ENCODE data around the gene ADRM1.
A peak's percentile ranks its signal among the peaks of the same experiment; 100 is the strongest.

ADRM1 gene

DNA sequence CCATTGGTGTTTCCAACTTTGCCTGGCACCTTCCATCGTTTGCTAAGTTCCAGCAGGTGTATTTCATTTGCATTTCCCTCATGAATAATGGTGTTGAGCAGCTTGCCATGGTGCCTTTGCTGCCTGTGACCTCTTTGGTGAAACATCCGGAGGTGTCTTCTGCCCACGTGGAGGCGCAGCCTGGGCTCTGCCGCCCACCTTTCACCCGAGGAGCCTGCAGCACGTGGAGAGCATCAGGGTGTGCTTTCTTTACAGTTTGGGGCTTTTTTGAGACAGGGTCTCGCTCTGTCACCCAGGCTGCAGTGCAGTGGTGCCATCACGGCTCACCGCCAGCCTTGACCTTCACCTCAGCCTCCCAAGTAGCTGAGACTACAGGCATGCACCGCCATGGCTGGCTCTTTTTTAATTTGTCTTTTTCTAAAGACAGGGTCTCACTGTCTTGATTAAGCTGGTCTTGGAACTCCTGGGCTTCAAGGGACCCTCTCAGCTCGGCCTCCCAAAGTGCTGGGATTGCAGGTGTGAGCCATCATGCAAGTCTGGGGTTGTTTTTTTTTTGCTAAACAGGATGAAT, 3.0 kb upstream of the ADRM1 start:
- DNase-seq, result no peak

DNA sequence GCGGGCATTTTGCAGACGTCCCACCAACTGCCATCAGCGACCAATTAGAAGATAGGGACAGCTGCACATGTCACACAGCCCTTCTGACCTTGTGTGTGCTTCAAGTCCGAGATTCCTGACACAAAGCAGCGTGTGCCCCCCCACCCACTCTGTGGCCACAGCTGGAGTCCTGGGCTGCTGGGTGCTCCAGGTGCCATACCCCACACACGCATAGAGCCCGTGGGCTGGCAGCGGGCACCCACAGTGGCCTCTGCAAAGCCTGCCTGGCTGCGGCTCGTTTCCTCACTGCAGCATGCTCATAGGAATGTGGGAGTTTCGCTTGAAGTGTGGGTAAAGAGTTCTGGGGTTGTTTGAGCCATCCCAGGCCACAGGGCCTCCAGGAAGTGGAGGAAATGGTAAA, 2.5 kb upstream of the ADRM1 start:
- DNase-seq, result no peak

DNA sequence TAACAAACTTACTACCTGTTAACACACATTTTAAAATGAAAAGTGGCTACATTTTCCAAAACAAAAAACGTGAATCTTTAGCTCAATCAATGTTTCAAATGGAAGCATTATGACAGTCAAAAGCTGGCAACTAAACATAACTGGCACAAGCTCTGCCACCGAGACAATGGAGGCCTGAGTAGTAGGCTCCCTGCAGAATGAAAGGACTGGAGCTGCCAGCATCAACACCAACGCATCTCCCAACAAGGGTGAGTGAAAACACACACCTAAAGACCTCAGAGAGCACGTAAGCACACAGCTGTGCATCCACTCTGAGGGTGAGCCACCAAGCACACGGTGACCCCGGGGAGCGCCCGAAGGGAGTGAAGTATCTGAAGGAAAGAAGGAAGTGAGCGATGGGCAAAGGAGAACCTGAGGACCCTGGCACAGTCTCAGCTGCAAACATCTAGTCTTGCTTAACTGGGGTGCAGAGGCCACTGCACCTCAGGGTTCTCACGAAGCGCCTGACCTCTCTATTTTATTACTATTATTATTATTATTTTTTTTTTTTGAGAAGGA, 1.6 kb upstream of the ADRM1 start:
- no peak for DNase-seq

DNA sequence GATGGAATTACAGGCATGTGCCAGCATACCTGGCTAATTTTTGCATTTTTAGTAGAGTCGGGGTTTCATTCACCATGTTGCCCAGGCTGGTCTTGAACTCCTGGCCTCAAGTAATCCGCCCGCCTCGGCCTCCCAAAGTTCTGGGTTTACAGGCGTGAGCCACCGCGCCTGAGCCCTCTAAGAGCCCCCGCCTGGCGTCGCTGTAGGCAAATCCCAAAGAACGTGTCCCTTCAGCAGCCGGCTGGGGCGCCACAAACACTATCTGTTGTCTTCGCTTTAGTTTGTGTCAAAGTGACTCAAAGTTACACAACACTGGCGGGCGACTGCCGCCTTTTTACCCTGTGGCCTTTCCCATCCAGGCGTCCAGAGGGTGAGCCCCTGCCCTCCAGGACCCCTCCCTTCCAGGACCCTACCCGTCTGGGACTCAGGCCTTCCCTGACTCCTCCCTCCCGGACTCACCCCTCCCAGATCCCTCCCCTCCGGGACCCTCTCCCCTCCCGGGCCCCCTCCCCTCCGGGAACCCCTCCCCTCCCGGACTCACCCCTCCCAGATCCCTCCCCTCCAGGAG, 940 bp upstream of the ADRM1 start:
- DNase-seq, result peak; percentile 66 to 85

DNA sequence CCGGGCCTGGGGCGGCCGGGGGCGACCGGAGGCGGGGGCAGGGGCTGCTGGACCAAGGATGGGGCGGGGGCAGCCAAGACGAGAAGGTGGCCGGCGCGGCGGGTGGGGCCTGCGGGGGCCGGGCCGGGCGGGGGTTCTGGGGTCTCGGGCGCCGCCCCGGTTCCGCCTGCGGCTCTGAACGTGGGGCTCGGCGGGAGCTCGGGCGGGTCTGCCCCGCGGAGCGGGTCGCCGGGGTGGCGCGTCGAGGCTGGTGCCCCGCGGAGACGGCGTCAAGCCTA, 204 bp downstream of the ADRM1 start:
- DNase-seq, result no peak

DNA sequence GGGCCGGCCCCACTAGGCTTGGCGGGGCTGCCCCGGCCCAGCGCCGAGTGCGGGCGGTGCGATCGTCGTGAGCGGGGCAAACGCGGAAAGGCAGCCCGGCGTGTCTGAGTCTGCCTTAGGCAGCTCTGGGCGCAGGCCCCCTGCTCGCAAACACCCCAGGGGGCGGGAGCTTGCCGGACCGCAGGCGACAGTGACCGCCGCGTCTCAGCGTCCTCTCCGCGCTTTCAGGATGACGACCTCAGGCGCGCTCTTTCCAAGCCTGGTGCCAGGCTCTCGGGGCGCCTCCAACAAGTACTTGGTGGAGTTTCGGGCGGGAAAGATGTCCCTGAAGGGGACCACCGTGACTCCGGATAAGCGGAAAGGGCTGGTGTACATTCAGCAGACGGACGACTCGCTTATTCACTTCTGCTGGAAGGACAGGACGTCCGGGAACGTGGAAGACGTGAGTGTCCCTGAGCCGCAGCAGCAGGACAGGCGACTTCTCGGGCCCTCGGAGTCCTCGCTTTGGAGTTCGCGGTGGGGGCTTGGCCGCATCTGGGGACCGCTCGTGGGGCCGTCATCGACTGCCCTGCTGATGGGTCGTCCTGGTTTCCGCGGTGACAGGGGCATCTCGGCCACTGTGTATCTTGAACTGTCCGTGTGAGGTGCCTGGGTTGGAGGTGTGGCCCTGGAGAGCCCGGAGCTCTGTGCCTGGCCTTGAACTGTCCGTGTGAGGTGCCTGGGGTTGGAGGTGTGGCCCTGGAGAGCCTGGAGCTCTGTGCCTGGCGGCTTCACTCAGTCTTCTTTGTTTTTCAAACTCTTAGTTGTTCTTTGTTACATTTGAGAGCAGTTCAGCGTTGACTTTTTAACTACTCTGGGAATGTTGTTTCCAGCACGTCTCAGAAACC, 786 bp downstream of the ADRM1 start:
- DNase-seq, result no peak

DNA sequence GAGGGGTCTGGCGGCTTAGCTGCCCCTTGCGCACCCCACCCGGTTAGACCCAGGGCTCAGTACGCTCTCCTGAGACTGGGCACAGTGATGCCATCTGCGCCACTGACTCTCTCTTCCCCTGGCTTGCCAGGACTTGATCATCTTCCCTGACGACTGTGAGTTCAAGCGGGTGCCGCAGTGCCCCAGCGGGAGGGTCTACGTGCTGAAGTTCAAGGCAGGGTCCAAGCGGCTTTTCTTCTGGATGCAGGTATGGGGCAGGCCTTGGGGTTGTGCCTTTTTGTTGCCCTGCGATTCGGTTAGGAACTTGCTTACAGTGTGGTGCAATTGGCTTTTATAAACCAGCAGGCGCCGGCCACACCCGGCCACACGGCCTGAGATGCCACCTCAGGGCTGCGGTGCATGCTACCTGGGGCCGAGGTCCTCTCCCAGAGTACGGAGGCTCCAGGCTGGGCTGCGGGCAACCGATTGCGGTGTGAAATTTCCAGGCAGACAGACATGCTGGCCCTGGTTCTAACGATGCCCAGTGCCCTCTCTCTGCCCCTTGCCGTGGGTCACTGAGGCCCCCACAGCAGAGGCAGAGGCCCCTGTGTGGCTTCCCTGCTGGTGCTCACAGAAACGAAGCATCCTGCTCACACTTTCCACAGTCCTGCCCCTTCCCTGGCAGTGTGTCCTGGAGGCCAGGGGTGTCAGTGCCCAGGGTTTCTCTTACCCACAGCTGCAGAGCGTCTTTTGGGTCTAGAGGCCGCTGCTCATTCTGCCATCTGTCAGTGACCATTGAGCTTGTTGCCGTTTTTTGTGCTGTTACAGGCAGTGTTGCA, 1.7 kb downstream of the ADRM1 start:
- DNase-seq, result no peak

DNA sequence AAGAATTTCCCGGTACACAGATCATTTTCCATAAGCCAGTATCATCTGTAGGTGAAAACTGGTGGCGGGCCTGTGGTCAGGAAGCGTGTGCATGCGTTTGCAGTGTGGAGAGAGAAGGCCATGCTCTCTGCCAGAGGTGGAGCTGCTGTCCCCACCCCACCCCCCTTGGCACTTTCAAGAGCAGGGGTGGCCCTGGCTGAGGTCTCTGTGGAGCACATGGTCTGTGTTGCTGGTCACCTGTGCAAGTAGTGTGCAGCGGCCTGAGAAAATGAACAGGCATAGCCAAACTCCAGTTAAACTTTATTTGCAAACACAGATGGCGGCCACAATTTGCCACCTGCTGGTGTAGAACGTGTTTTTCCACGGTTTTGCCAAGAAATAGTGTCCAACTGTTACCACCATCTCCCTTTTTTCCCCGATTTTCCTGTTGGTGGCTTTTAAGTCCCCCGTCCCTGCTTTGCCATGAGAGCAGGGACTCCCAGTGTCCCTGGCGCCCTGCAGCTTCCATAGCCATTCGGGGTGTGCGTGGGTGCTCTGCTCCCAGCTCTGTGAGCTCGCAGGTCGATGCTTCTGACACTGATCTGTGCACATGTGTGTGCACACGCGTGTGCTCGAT, 2.5 kb downstream of the ADRM1 start:
- no peak for DNase-seq

DNA sequence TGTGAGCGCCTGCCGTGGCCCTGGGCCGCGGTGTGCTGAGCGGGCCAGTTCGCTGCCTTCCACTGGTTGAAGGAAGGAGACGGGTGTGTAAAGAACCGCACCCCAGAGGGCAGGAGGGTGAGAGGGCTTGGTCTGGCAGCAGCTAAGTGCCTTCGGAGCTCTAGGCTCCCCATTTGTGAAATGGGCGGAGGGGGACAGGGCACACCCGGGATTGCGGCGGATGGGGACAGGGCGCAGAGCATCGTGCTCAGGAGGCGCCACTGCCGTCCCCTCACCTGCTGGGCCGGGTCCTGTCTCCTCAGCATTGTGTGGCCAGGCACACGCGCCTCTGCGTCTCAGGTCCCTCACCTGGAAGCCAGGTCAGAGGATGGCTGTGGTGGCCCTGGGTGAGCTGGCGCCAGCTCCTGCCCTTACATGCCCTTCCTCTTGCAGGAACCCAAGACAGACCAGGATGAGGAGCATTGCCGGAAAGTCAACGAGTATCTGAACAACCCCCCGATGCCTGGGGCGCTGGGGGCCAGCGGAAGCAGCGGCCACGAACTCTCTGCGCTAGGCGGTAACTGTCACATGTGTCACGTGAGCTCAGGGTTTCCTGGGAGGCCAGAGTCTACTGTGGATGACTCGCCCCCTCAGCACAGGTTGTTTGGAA, 3.1 kb downstream of the ADRM1 start:
- no peak for DNase-seq

DNA sequence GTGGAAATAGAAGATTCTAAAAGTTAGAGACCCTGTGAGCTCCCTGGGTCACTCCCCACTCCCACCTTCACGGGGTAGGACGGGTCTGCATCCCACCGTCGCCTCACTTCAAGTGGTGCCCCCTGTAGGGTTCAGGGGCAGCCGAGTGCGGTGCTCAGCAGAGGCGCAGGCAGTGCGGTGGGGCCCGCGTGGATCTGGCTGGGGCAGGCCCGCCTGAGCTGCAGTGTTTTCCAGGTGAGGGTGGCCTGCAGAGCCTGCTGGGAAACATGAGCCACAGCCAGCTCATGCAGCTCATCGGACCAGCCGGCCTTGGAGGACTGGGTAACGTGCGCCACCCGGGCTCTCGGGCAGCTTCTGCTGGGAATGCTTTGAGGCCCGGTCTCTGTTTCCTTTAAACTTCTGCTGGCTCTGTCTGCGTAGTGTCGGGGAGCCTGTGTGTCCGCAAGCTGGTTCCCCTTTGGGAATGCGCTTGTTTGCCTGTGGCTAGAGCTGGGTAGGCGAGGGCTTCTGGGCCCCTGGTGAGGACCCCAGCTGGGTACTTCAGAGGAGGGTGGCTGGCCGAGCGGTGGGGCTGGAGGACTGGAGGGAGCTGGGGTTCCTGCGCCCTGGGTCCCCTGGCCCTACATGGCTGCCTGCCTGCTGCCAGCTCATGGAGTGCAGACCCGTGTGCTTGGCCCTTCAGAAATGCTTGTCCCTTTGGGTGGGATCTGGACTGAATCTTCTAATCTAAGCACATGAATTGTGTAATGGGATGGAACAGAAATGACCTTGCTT, 3.8 kb downstream of the ADRM1 start:
- no peak for DNase-seq

DNA sequence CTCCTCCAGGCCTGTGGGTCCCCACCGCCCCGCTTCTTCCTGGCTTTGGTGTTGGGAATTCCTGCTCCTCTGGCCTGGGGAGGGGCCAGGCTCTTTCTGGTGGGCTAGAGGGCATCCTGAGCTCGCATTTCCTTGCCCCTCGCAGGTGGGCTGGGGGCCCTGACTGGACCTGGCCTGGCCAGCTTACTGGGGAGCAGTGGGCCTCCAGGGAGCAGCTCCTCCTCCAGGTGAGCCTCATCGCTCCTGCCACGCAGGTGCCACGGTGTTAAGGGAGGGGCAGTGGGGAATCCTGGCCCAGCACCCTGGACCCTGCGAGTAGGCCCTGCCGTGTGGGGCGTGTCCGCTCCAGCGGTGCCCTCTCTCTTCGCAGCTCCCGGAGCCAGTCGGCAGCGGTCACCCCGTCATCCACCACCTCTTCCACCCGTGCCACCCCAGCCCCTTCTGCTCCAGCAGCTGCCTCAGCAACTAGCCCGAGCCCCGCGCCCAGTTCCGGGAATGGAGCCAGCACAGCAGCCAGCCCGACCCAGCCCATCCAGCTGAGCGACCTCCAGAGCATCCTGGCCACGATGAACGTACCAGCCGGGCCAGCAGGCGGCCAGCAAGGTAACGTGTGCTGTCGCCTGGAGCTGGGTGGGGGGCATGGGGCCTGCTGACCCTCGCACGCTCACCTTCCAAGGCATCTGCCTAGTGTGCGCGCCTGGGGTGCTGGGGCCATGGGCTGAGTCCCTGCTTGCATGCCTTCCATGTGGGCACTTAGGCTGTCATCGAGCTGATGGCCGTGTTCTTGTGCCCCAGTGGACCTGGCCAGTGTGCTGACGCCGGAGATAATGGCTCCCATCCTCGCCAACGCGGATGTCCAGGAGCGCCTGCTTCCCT, 4.7 kb downstream of the ADRM1 start:
- no peak for DNase-seq

DNA sequence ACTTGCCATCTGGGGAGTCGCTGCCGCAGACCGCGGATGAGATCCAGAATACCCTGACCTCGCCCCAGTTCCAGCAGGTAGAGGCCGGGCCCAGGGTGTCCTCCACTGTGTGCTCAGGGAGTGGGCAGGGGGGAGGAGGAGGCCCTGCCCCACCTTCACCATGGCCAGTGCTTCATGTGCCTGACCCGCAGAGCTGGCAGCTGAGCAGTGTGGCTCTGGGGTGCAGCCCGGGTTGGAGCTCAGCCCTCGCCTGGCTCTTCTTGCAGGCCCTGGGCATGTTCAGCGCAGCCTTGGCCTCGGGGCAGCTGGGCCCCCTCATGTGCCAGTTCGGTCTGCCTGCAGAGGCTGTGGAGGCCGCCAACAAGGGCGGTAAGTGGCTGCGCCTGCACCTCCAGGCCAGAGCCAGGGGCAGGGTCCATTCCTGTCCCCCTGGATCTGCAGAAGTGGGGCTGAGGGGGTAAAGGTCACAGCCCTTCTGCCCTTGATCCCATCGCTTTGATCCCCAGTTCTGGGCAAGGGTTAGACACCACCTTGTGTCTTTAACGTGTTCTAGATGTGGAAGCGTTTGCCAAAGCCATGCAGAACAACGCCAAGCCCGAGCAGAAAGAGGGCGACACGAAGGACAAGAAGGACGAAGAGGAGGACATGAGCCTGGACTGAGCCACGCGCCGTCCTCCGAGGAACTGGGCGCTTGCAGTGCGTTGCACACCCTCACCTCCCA, 5.5 kb downstream of the ADRM1 start:
- DNase-seq, result peak in 1 of 2 donors; percentile 10

DNA sequence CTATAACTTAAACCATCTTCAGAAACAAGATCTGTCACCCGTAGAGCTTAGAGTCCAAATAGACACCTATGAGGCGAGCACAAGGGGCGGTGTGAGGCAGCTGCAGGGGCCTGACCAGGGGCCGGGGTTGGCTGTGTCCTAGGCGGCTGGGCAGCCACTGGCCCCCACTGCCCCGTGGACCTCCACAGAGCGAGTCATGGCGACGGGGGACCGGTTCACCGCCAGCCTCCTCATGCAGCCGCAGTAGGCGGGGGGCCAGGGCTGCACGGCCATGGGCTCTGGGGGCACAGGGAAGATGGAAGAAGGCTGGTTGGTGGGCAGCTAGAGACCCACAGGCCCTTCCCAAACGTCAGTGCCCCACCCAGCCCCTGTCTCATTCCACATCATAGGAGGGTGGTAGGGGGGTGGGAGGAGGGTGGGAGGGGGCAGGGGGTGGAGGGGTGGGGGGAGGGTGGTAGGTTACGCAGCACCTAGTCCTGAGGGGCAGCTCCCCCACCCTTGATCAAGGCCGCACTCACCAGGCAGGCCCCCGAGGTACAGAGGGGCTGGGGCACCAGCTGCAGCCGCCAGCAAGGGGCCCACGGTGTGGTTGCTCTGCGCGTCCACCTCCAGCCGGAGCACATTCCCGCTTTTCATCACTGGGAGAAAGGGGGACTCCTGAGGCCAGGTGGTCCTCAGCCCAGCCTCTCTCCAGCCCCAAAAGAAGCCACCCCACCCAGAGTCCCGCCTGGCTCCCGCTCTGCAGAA, 6.6 kb downstream of the ADRM1 start:
- DNase-seq, result no peak

DNA sequence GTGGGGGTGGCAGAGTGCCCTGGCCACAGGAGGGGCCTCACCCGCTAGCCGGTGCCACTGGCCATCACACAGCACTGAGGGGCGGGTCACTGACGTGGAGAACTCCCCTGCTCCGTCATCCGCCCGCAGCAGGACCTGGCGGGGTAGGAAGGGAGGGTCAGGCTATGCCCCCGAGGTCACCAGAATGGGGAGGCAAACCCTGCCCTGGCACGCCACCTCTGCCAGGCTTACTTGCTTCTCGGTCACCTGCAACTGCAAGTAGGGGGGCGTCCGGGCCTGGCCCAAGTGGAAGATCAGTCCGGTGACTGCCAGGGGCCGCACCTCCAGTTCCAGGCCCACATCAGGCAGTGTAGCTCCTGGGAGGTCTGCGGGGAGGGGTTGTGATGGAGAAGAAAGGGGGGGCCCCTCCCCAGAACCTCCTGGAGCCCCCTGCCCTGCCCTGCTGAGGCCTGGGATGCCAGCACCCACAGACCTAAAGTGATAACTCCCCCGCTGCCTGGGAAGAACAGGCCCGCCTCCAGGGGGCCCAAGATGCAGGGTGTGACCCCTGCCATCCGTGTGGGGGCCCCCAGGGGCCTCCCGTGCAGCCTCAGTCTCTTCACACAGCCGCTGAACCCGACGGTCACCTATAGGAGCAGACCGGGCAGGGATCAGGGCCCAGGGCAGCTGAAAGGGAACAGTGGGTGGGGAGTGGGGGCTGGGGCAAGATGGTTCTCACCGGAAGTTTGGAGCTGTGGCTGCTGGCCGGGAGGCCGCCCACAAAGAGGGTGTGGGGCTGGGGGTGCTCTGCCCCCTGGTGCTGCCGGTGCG, 7.4 kb downstream of the ADRM1 start:
- no peak for DNase-seq

DNA sequence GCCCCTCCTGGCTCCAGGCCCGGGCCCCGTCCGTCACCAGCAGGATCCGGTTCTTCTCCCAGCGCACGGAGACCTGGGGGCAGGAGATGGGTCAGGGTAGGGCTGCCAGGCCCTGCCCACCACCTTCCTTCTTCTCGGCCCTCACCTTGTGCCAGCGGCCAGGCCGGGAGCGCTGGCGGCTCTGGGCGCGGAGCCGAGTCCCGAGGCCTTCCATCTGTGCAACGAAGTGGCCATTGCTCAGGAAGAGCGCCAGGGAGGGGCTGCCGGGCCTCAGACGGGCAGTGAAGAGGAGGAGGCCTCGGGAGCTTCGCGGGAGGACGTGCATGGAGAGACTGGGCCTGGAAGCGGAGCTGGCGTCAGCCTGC, 7.9 kb downstream of the ADRM1 start:
- no peak for DNase-seq

DNA sequence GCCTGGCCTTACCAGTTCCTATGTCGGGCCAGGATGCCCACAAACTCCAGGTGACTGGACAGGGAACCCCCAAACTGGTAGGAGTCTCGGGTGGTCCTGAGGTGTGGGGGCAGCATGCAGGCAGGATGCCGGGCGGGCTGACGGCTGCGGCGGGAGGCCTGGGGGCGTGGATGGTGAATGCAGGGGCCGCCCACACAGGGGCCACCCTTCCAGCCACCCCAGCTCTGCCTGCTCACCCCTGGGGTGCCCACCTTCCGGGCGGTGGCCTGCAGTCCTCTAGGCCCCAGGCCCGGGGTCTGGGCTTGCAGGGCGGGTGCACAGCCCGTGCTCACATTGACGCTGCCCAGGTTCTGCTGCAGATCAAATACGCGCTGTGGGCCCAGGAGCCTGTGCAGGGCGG, 8.4 kb downstream of the ADRM1 start:
- DNase-seq, result no peak

DNA sequence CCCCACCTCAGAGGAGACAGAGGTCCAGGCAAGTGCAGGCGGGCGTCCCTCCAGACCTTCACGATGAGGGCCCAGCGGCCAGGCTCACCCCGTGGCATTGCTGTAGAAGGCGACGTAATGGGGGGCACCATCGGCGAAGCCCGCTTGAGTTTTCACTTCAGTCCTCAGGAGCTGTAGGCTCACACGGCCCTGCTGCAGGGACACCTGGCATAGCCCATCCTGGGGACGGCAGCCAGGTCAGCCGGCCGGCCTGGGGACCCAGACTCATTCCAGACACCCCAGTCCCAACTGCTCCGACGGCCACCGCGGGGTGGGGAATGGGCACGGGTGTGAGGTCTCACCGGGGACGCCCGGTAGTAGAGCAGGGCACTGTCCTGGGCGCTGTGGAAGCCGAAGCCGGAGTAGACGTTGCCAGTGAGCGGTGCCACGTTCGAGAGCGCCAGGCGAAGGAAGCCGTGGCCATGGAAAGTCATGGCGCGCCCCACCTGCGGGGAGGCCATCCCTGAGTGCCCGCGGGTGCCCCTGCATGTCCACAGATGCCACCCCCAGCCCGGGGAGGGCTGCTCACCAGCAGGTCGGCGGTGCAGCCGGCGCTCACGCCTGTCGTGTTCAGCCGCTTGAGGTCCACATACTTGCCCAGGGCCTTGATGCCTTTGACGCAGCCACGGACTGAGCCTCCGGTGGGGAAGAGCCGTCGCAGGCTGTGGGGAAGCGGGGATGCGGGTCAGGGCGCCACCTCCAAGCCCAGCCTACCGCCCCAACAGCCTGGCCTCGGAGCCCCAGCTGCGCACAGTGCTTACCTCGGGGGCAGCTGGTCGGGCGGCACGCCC, 9.2 kb downstream of the ADRM1 start:
- DNase-seq, result no peak

All from hippocampal formation (tissue), 2 donors.